IMR-90 (cell line): ENCODE measurements around the gene RPGRIP1L. TPM values are rescaled to one million over a fixed set of nuclear protein-coding genes. Genes with fewer than 3 reads are reported as not detected.

Experiments
- ATAC-seq: fragments of 200-7000 bp; cut with Tn5 transposase; 2 replicates; pipeline ENCODE4 v1.9.1; 2020; ENCODE audit warnings: low read depth, mild to moderate bottlenecking, moderate library complexity
- BruUV-seq: library from RNA; stranded (reverse); fragments of 400-500 nt; replicated peaks from 2 replicates; lab custom pipeline; 2021; lab: Mats Ljungman, UMichigan
- CTCF ChIA-PET: fragments of 300-600 bp; formaldehyde crosslinking; extraction: SDS; loops from one replicate; lab custom pipeline; 2021; ENCODE audit warnings: antibody characterized with exemption; lab: Yijun Ruan, JAX
- POLR2A ChIA-PET: fragments of 300-600 bp; sonication (Branson Sonifier 250); formaldehyde crosslinking; loops from one replicate; lab custom pipeline; 2022; ENCODE audit warnings: antibody characterized with exemption; ENCODE audit not compliant: unreplicated experiment; lab: Charles Lee
- DNase-seq: peaks from one replicate; pipeline ENCODE4 v3.0.0; 2013
- H2AFZ ChIP-seq: replicated peaks from 2 replicates; pipeline ENCODE3; 2013; ENCODE audit warnings: low read length, mild to moderate bottlenecking; ENCODE audit not compliant: poor library complexity
- H2AK5ac ChIP-seq: 2 replicates; pipeline ENCODE4 v1.6.1; 2013; ENCODE audit warnings: low read depth, low read length, inconsistent platforms
- H2AK9ac ChIP-seq: replicated peaks from 2 replicates; pipeline ENCODE3; 2013; ENCODE audit warnings: mild to moderate bottlenecking, low read depth, low read length, moderate library complexity; ENCODE audit not compliant: poor library complexity
- H2BK120ac ChIP-seq: 2 replicates; pipeline ENCODE4 v1.6.1; 2013; ENCODE audit warnings: low read depth, low read length, inconsistent platforms
- H2BK15ac ChIP-seq: 3 replicates; pipeline ENCODE4 v1.6.1; 2013; ENCODE audit warnings: low read depth, low read length, inconsistent platforms
- H2BK20ac ChIP-seq: 2 replicates; pipeline ENCODE4 v1.6.1; 2013; ENCODE audit warnings: low read depth, mild to moderate bottlenecking, inconsistent platforms, low read length, moderate library complexity
- H2BK5ac ChIP-seq: 2 replicates; pipeline ENCODE4 v1.6.1; 2013; ENCODE audit warnings: mild to moderate bottlenecking, low read depth, low read length, inconsistent platforms; ENCODE audit not compliant: poor library complexity, severe bottlenecking
- H3K14ac ChIP-seq: replicated peaks from 2 replicates; pipeline ENCODE4 v1.6.1; 2013; ENCODE audit warnings: low read depth, low read length, inconsistent platforms
- H3K18ac ChIP-seq: 2 replicates; pipeline ENCODE4 v1.6.1; 2013; ENCODE audit warnings: low read depth, low read length, control low read depth
- H3K23ac ChIP-seq: 2 replicates; pipeline ENCODE4 v1.6.1; 2013; ENCODE audit warnings: low read depth, low read length, inconsistent platforms
- H3K27ac ChIP-seq: 2 replicates; pipeline ENCODE4 v1.5.1; 2013; ENCODE audit warnings: mild to moderate bottlenecking, control low read depth, low read length; ENCODE audit not compliant: insufficient read depth
- H3K27me3 ChIP-seq: 2 replicates; pipeline ENCODE4 v1.6.1; 2013; ENCODE audit warnings: low read length; ENCODE audit not compliant: control insufficient read depth, insufficient read depth
- H3K36me3 ChIP-seq: 2 replicates; pipeline ENCODE4 v1.6.1; 2013; ENCODE audit warnings: low read length, mixed read lengths; ENCODE audit not compliant: control insufficient read depth, insufficient read depth
- H3K4ac ChIP-seq: 2 replicates; pipeline ENCODE4 v1.6.1; 2013; ENCODE audit warnings: low read depth, low read length, inconsistent platforms
- H3K4me1 ChIP-seq: 2 replicates; pipeline ENCODE4 v1.6.1; 2013; ENCODE audit warnings: low read length, mixed read lengths; ENCODE audit not compliant: control insufficient read depth, insufficient read depth
- H3K4me2 ChIP-seq: 2 replicates; pipeline ENCODE4 v1.6.1; 2013; ENCODE audit warnings: low read depth, mild to moderate bottlenecking, control low read depth, low read length, moderate library complexity
- H3K4me3 ChIP-seq: 2 replicates; pipeline ENCODE4 v1.5.1; 2013; ENCODE audit warnings: low read depth, mild to moderate bottlenecking, control low read depth, low read length, moderate library complexity; ENCODE audit not compliant: insufficient read depth
- H3K56ac ChIP-seq: 2 replicates; pipeline ENCODE4 v1.6.1; 2013; ENCODE audit warnings: low read length, inconsistent platforms; ENCODE audit not compliant: insufficient read depth; ENCODE audit errors: extremely low read depth
- H3K79me1 ChIP-seq, 2 experiments: 2 replicates each; pipeline ENCODE4 v1.6.1; 2013; ENCODE audit warnings: low read length in 2 of 2, inconsistent platforms in 1 of 2, low read depth in 1 of 2
- H3K9ac ChIP-seq: 2 replicates; pipeline ENCODE4 v1.6.1; 2013; ENCODE audit warnings: low read depth, low read length, control low read depth
- H3K9me1 ChIP-seq: 2 replicates; pipeline ENCODE4 v1.6.1; 2013; ENCODE audit warnings: low read length, inconsistent platforms; ENCODE audit not compliant: insufficient read depth
- H3K9me3 ChIP-seq: 2 replicates; pipeline ENCODE4 v1.6.1; 2013; ENCODE audit warnings: low read length; ENCODE audit not compliant: control insufficient read depth, insufficient read depth
- H4K20me1 ChIP-seq: 2 replicates; pipeline ENCODE4 v1.6.1; 2013; ENCODE audit warnings: low read length, inconsistent platforms; ENCODE audit not compliant: insufficient read depth
- H4K5ac ChIP-seq: 2 replicates; pipeline ENCODE4 v1.6.1; 2013; ENCODE audit warnings: mild to moderate bottlenecking, low read depth, low read length, control low read depth
- H4K8ac ChIP-seq, 2 experiments: 2 replicates each; pipeline ENCODE4 v1.6.1; 2013; ENCODE audit warnings: low read depth in 2 of 2, low read length in 2 of 2, control low read depth in 1 of 2, inconsistent platforms in 1 of 2
- H4K91ac ChIP-seq: 2 replicates; pipeline ENCODE4 v1.6.1; 2013; ENCODE audit warnings: low read depth, low read length, inconsistent platforms; ENCODE audit not compliant: insufficient read depth
- BHLHE40 ChIP-seq: fragments of 150-350 bp; IDR thresholded peaks from 2 replicates; pipeline ENCODE4 v1.6.1; 2016; ENCODE audit warnings: mild to moderate bottlenecking, low read depth, low read length
- CEBPB ChIP-seq: IDR thresholded peaks from 2 replicates; pipeline ENCODE4 v1.6.1; 2012; ENCODE audit warnings: low read depth, low read length, improper control_type of control experiment
- CHD1 ChIP-seq: IDR thresholded peaks from 2 replicates; pipeline ENCODE4 v1.6.1; 2012; ENCODE audit warnings: low read depth, low read length, improper control_type of control experiment
- FOS ChIP-seq: fragments of 150-350 bp; IDR thresholded peaks from 2 replicates; pipeline ENCODE4 v1.6.1; 2016; ENCODE audit warnings: low read depth, low read length
- MAFK ChIP-seq: IDR thresholded peaks from 2 replicates; pipeline ENCODE4 v1.6.1; 2012; ENCODE audit warnings: low read depth, low read length, improper control_type of control experiment
- MAZ ChIP-seq: IDR thresholded peaks from 2 replicates; pipeline ENCODE4 v1.6.1; 2012; ENCODE audit warnings: low read depth, mild to moderate bottlenecking, low read length, improper control_type of control experiment, moderate library complexity, borderline replicate concordance
- MXI1 ChIP-seq: IDR thresholded peaks from 2 replicates; pipeline ENCODE4 v1.6.1; 2012; ENCODE audit warnings: low read depth, mild to moderate bottlenecking, low read length, moderate library complexity, borderline replicate concordance
- NFE2L2 ChIP-seq: fragments of 150-350 bp; IDR thresholded peaks from 2 replicates; pipeline ENCODE4 v1.6.1; 2016; ENCODE audit warnings: low read depth, mild to moderate bottlenecking, low read length
- POLR2A ChIP-seq: IDR thresholded peaks from 2 replicates; pipeline ENCODE4 v1.6.1; 2012; ENCODE audit warnings: mild to moderate bottlenecking, low read depth, low read length
- RAD21 ChIP-seq: IDR thresholded peaks from 2 replicates; pipeline ENCODE4 v1.6.1; 2012; ENCODE audit warnings: low read length, improper control_type of control experiment
- RCOR1 ChIP-seq: IDR thresholded peaks from 2 replicates; pipeline ENCODE4 v1.6.1; 2012; ENCODE audit warnings: mild to moderate bottlenecking, low read length, improper control_type of control experiment; ENCODE audit not compliant: insufficient replicate concordance
- RFX5 ChIP-seq: IDR thresholded peaks from 2 replicates; pipeline ENCODE4 v1.8.0; 2012; ENCODE audit warnings: low read depth, mild to moderate bottlenecking, low read length, moderate library complexity
- SMC3 ChIP-seq: fragments of 150-350 bp; IDR thresholded peaks from 2 replicates; pipeline ENCODE4 v1.6.1; 2016; ENCODE audit warnings: low read depth, mild to moderate bottlenecking, antibody characterized with exemption, low read length, moderate library complexity
- WGBS, 2 experiments: methylation state at CpG; one replicate each; pipeline versions ENCODE4 v1.1.5 to v1.1.7; 2013; ENCODE audit warnings: missing lambda C conversion rate in 2 of 2; ENCODE audit not compliant: insufficient read length in 1 of 2; ENCODE audit errors: extremely low coverage in 2 of 2; 5-methylcytosine and 5-hydroxymethylcytosine counted together
- dilution Hi-C: fragments of 300-500 bp; cut with HindIII; formaldehyde crosslinking; loops from one replicate; pipeline ENCODE4 v1.14.3; 2018; ENCODE audit warnings: low sequenced_read_pairs; ENCODE audit not compliant: unreplicated experiment
- in situ Hi-C: fragments of 300-500 bp; cut with MboI; formaldehyde crosslinking; loops from 3 replicates; pipeline ENCODE4 v1.14.3; 2019; ENCODE audit warnings: low sequenced_read_pairs, inconsistent platforms, mixed read lengths
- intact Hi-C: fragments of 100-400 bp; cut with micrococcal nuclease; formaldehyde crosslinking; loops from 2 replicates; pipeline ENCODE4 v1.10.0; 2022
- polyA plus RNA-seq, 3 experiments: library from polyadenylated mRNA; depleted of rRNA; stranded (reverse); fragments of >200 nt; gene quantifications; 2 replicates each; pipeline ENCODE4 v1.2.3, GENCODE V29; 2012; ENCODE audit warnings: low replicate concordance in 1 of 3
- total RNA-seq: library from RNA; depleted of rRNA; stranded (reverse); fragments of >200 nt; gene quantifications from 2 replicates; pipeline ENCODE4 v1.2.3, GENCODE V29; 2012
- TF ChIP-seq, protein P1 (sequence below): fragments of 150-350 bp; IDR thresholded peaks from 2 replicates; pipeline ENCODE4 v1.6.1; 2017; ENCODE audit warnings: mild to moderate bottlenecking, antibody characterized with exemption, low read length, low read depth
- TF ChIP-seq, protein P2 (sequence below): fragments of 150-350 bp; IDR thresholded peaks from 2 replicates; pipeline ENCODE4 v1.6.1; 2016; ENCODE audit warnings: low read depth, mild to moderate bottlenecking, low read length, moderate library complexity, borderline replicate concordance
- TF ChIP-seq, protein P3 (sequence below): conservative IDR thresholded peaks from 2 replicates; pipeline ENCODE4 v1.5.1; 2012; ENCODE audit warnings: mild to moderate bottlenecking, low read depth, low read length, improper control_type of control experiment

RPGRIP1L gene
- total and polyA plus RNA-seq, 2 of the 4 experiments (the other 2 are of a cell fraction), result 7.3 to 10.4 TPM

DNA sequence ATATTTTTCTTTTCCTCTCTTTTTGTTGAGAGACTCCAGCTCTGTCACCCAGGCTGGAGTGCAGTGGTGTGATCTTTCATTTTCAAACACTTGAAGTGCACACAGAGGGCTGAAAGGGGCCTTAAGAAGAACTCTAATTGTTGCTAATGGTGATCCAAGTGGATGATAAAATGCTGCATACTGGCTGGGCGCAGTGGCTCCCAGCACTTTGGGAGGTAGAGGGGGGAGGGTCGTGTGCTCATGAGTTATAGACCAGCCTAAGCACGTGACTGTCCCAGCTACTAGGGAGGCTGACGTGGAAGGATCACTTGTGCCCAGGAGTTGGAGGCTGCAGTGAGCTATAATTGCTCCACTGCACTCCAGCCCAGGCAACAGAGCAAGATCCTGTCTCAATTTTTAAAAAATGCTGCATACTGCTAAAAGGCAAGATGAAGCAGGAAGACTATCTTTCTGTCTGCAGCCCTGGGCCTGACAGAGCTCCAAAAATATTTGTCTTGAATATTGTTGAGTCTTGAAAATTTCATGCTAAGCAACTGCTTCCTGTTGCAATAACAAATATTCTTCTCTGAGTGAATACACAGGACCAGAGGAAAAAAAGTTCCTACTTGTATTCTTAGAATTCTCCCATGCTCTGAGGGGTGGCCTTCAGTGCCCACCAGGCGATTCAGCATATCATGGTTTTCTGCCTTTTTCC, 137.0 kb downstream of the RPGRIP1L start:
- H3K4ac ChIP-seq, result no peak overlapping the region
- H2BK120ac ChIP-seq, result no peak overlapping the region
- no peak overlapping the region for H2AK9ac ChIP-seq
- ATAC-seq (no peak), DNase-seq (no peak)
- H4K20me1 ChIP-seq, result no peaks in the 10 kb centered on the region
- no TSS peak for BruUV-seq
- no peak overlapping the region for H3K18ac ChIP-seq
- H3K9me3 ChIP-seq, result no peaks in the 10 kb centered on the region
- H3K14ac ChIP-seq, result no peak overlapping the region
- H3K9me1 ChIP-seq, result no peaks in the 10 kb centered on the region
- H3K27me3 ChIP-seq, result peaks cover 1% of the 10 kb centered on the region; the same call in 1 of the 2 replicates
- H4K8ac ChIP-seq, result no peak overlapping the region
- dilution Hi-C loops, result no loop called here
- ChIA-PET POLR2A (no interaction called here), CTCF (interaction anchor here (0.6 kb wide), 1 partner anchor 1805 kb away, joined by 3 read pairs; no protein-coding TSS in a partner anchor)
- no peak overlapping the region for H3K9ac ChIP-seq
- H2BK15ac ChIP-seq, result no peak overlapping the region
- H3K27ac ChIP-seq, result no peak overlapping the region
- H3K79me1 ChIP-seq, result no peaks in the 10 kb centered on the region
- H3K23ac ChIP-seq, result no peak overlapping the region
- no peak overlapping the region for H4K5ac ChIP-seq
- H3K4me3 ChIP-seq, result no peak overlapping the region
- TF ChIP-seq RFX5 (no peak), MAZ (no peak), POLR2A (no peak), RCOR1 (no peak), RAD21 (no peak), FOS (no peak), CHD1 (no peak), MAFK (no peak), CEBPB (no peak), BHLHE40 (no peak), NFE2L2 (no peak), MXI1 (no peak), SMC3 (no peak)
- TF ChIP-seq, protein P1, sequence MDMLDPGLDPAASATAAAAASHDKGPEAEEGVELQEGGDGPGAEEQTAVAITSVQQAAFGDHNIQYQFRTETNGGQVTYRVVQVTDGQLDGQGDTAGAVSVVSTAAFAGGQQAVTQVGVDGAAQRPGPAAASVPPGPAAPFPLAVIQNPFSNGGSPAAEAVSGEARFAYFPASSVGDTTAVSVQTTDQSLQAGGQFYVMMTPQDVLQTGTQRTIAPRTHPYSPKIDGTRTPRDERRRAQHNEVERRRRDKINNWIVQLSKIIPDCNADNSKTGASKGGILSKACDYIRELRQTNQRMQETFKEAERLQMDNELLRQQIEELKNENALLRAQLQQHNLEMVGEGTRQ, result no peak
- TF ChIP-seq, protein P2, sequence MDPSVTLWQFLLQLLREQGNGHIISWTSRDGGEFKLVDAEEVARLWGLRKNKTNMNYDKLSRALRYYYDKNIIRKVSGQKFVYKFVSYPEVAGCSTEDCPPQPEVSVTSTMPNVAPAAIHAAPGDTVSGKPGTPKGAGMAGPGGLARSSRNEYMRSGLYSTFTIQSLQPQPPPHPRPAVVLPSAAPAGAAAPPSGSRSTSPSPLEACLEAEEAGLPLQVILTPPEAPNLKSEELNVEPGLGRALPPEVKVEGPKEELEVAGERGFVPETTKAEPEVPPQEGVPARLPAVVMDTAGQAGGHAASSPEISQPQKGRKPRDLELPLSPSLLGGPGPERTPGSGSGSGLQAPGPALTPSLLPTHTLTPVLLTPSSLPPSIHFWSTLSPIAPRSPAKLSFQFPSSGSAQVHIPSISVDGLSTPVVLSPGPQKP, result no peak
- TF ChIP-seq, protein P3, sequence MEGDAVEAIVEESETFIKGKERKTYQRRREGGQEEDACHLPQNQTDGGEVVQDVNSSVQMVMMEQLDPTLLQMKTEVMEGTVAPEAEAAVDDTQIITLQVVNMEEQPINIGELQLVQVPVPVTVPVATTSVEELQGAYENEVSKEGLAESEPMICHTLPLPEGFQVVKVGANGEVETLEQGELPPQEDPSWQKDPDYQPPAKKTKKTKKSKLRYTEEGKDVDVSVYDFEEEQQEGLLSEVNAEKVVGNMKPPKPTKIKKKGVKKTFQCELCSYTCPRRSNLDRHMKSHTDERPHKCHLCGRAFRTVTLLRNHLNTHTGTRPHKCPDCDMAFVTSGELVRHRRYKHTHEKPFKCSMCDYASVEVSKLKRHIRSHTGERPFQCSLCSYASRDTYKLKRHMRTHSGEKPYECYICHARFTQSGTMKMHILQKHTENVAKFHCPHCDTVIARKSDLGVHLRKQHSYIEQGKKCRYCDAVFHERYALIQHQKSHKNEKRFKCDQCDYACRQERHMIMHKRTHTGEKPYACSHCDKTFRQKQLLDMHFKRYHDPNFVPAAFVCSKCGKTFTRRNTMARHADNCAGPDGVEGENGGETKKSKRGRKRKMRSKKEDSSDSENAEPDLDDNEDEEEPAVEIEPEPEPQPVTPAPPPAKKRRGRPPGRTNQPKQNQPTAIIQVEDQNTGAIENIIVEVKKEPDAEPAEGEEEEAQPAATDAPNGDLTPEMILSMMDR, result no peak
- intact Hi-C loops, result no loop called here
- no peak overlapping the region for H4K91ac ChIP-seq
- WGBS, 2 experiments, result no CpG with 5 or more reads among the region's 5 CpGs
- H2AFZ ChIP-seq, result no peak overlapping the region
- no peak overlapping the region for H2BK5ac ChIP-seq
- H3K36me3 ChIP-seq, result no peaks in the 10 kb centered on the region
- H3K4me2 ChIP-seq, result no peak overlapping the region
- no peak overlapping the region for H2AK5ac ChIP-seq
- no peak overlapping the region for H3K56ac ChIP-seq
- no peak overlapping the region for H2BK20ac ChIP-seq
- H3K4me1 ChIP-seq, result no peaks in the 10 kb centered on the region
- in situ Hi-C loops, result no loop called here
